ENCODE data around the gene PLPP4.

DNA sequence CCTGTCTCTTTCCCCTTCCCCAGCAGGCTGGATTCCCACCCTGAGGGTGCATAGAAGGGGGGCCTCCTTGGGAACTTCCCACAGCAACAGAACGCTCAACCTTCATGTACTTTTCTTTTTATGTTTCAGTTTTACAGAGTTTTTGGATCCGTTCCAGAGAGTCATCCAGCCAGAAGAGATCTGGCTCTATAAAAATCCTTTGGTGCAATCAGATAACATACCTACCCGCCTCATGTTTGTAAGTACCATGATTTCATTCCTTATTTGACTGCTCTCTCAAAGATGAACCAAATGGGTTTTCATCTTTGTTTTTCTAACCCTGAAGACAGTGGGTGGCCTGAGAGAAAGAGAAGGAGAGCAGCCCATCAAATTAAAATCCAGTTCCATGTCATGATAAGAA is 46.7 kb downstream of the PLPP4 start:
- no peak for TF ChIP-seq EZH2 (IDR thresholded peaks at IDR 0.05; ENCODE audit: low read length, missing control alignments)
- TF ChIP-seq, protein P1, sequence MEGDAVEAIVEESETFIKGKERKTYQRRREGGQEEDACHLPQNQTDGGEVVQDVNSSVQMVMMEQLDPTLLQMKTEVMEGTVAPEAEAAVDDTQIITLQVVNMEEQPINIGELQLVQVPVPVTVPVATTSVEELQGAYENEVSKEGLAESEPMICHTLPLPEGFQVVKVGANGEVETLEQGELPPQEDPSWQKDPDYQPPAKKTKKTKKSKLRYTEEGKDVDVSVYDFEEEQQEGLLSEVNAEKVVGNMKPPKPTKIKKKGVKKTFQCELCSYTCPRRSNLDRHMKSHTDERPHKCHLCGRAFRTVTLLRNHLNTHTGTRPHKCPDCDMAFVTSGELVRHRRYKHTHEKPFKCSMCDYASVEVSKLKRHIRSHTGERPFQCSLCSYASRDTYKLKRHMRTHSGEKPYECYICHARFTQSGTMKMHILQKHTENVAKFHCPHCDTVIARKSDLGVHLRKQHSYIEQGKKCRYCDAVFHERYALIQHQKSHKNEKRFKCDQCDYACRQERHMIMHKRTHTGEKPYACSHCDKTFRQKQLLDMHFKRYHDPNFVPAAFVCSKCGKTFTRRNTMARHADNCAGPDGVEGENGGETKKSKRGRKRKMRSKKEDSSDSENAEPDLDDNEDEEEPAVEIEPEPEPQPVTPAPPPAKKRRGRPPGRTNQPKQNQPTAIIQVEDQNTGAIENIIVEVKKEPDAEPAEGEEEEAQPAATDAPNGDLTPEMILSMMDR (conservative IDR thresholded peaks at IDR 0.05 in 1 of 2, IDR thresholded peaks at IDR 0.05 in 1 of 2; ENCODE audit: low read depth in 1 of 2, low read length in 2 of 2) = no peak

Measured in fibroblast of lung (primary cell).